HG03159 (cell line): ENCODE data around the gene PKHD1.

Experiments
- ATAC-seq: cut with Tn5 transposase; IDR thresholded peaks from one replicate; pipeline ENCODE4 v1.9.1; 2021; ENCODE audit warnings: mild to moderate bottlenecking, moderate library complexity; ENCODE audit not compliant: unreplicated experiment

The PKHD1 gene

GRCh38 chr6:51640021-51640420 lies 447.4 kb downstream of the PKHD1 start:
- no peak for ATAC-seq

GRCh38 chr6:51633424-51633823 lies 454.0 kb downstream of the PKHD1 start:
- no peak for ATAC-seq

GRCh38 chr6:51630011-51630410 lies 457.4 kb downstream of the PKHD1 start:
- no peak for ATAC-seq

- ATAC-seq: no peak
Observed at GRCh38 chr6:51626391-51626790, 461.0 kb downstream of the PKHD1 start.

- no peak for ATAC-seq
Observed at GRCh38 chr6:51625566-51625965, 461.8 kb downstream of the PKHD1 start.

- ATAC-seq: no peak
Observed at GRCh38 chr6:51620971-51621370, 466.4 kb downstream of the PKHD1 start.

- no peak for ATAC-seq
Observed at GRCh38 chr6:51619042-51619799, 468.2 kb downstream of the PKHD1 start.

- ATAC-seq: no peak
Observed at GRCh38 chr6:51618563-51618962, 468.9 kb downstream of the PKHD1 start.

GRCh38 chr6:51617751-51618150 lies 469.7 kb downstream of the PKHD1 start:
- no peak for ATAC-seq

DNA sequence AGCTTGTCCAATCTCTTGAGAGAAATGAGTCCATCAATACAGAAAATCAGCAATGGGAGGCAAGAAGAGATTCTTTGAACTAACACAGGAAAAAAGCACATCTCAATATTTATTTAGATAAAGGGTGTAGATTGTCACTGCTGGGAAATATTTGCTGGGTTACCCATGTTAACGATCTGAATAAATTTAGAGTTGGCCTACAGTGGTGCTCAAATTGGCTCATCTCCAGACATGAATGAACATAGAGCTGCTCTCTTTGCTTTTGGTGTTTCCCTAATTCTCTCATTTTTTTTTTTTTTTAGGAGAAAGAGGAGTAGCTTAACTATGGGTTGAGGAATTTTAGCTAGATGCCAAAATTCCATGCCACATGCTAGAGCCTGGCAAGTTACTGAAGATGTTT lies 471.2 kb downstream of the PKHD1 start:
- ATAC-seq: no peak

GRCh38 chr6:51614725-51615124 lies 472.7 kb downstream of the PKHD1 start:
- no peak for ATAC-seq

DNA sequence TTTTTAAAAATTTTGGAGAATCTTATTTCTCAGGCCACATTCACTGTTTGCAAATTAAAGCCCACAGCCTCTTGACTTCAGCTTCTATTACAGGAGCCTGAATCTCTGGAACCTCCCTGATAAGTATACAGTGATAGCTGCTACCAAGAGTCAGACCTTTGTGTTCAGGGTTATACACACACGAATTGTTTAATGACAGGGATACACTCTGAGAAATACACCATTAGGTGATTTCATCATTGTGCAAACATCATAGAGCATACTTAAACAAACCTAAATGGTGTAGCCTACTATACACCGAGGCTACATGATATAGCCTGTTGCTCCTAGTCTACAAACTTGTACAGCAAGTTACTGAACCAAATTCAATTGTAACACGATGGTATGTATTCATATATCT lies 473.9 kb downstream of the PKHD1 start:
- no peak for ATAC-seq

- ATAC-seq: no peak
Observed at GRCh38 chr6:51608932-51609331, 478.5 kb downstream of the PKHD1 start.

GRCh38 chr6:51608383-51608782 lies 479.0 kb downstream of the PKHD1 start:
- ATAC-seq: no peak

DNA sequence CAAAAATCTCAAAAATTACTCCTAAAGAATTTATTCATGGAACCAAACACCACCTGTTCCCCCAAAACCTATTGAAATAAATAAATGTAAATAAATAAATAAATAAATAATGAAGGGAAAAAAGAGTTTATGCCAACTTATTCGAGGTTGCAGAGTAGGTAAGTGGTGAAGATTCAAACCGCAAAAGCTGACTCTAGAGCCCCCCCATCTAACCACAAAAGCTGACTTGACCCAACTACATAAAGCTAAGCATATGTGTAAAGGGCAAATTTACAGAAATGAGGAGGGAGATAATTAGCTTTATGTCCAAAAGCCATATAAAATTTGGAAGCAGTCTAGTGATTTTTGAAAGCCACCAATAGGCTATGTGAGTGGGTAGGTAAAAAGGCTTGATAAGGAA lies 486.9 kb downstream of the PKHD1 start:
- ATAC-seq: no peak

GRCh38 chr6:51598171-51598570 lies 489.2 kb downstream of the PKHD1 start:
- ATAC-seq: no peak

DNA sequence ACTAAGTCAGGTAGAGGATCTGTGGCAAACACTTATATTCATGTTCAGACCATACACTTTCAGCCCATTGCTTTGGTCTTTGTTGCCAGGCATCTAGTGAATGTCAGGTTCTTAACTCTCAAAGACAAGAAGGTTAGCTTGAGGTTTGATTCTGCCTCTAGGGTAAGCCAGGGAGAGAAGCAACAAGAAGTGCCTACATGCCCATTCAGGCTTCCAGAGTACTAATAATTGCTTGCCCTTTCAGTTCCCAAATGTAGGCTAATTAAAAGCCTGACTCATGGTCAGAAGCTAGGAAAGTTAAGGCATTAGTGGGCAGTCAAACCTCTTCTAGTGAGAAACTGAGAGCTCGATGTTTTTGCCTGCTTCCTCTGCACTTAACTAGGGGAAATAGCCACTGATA lies 492.4 kb downstream of the PKHD1 start:
- no peak for ATAC-seq

DNA sequence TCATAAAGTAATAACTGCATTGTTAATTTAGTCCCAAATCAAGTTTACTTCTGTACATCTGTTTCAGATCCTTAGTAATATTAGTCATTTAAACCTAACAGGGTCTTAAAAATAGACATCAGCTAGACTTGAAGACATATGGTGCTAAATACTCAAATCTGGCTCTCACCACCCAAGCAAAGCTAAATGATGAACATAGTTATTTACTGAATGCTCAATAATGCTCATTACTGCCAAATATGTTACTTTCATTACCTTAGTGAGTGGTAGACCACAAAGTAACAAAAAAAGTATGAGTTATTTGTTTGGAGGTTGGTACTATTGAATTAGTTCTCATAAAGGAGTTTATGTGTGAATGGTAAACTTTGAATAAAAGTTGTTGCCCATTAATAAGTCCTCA lies 502.1 kb downstream of the PKHD1 start:
- no peak for ATAC-seq

DNA sequence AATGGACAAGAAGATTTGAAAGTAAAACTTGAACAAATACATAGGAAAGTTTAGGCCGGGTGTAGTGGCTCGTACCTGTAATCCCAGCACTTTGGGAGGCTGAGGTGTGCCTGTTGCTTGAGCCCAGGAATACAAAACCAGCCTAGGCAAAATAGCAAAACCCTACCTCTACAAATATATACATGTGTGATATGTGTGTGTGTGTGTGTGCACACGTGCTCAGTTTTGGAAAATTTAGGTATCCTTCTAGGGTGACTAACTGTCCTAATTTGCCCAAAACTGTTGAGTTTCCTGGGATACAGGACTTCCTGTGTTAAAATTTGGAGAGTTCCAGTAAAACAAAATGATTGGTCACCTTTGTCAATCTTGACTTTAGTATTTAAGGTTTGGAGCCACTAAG lies 503.2 kb downstream of the PKHD1 start:
- no peak for ATAC-seq

- ATAC-seq: no peak
Observed at GRCh38 chr6:51578994-51579393, 508.4 kb downstream of the PKHD1 start.

DNA sequence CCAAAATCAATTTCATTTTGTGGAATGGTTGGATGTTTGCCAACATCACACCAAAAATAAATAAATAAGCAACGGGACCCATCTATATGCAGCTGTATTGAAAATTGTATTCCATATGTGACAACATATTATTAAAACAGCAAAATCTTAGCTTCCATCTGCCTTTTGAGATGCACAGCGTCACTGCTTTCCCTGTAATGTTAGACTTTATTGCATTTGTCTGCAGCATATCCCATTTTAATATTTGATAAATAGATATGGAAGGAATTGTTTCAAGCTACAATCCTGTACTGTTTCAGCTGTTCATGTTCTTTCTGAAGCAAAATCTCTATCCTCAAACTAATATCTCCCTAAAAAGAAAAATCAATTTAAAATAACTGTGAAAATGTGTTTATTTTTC lies 509.1 kb downstream of the PKHD1 start:
- ATAC-seq: no peak

GRCh38 chr6:51574040-51574439 lies 513.4 kb downstream of the PKHD1 start:
- ATAC-seq: no peak

- no peak for ATAC-seq
Observed at GRCh38 chr6:51571168-51571567, 516.2 kb downstream of the PKHD1 start.
